T1000 (cell line): ENCODE data around the gene WDPCP.
"Not testable (repeated sequence)": the region's sequence is repeated elsewhere in the genome, so short reads cannot be mapped to it uniquely, and the experiment has no call there.

Source experiments
- DNase-seq: peaks from one replicate; lab custom pipeline; 2025; ENCODE audit warnings: mixed read lengths; lab: John Stamatoyannopoulos, UW

Gene WDPCP

DNA sequence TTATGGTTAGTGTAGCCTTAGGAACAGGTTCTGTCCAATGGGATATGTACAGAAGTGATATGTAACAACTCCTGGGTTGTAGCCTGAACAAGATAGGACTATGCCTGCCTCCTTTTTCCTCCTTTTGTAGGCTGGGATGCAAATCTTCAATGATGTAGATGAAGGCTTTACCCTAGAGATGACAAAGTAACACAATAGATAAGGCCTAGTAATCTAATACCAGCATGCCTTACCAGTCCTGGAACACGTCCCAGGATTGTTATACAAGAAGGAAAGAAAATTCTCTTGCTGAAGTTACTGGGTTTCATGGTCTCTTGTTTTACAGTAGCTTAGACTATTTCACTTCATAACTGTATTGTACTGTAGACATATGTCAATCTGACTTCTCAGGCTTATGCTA lies 345.5 kb downstream of the WDPCP start:
- DNase-seq = no peak

DNA sequence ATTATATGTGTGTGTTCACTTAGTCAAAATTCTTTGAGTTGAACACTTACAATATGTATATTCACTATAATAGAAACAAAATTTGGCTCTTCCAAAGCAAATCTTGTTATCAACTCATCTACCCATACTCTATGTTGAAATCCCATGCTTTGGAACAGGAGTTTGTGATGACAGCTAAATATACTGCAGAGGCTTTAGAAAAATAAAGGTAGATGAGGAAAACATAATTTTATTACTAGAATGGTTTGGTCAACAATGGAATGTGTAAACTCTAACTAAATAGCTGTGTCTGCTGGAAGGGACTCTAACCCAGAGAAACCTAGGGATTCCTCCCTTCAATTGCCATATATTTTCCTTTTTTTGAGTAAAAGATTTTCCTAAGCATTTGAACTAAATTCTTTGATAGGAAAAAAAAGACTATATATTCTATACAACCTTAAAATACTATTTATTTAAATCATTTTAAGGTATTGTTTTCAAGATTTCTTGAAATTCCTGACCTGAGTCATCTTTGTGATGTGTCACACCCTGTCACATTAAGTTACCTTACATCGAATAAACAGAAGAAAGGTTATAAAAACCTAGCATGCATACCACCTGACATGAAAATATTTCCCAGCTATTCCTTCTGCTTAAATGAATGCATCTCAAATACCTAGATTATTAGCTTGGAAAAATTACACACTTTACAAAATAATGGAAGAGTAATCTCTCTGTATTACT lies 362.2 kb downstream of the WDPCP start:
- no peak for DNase-seq

DNA sequence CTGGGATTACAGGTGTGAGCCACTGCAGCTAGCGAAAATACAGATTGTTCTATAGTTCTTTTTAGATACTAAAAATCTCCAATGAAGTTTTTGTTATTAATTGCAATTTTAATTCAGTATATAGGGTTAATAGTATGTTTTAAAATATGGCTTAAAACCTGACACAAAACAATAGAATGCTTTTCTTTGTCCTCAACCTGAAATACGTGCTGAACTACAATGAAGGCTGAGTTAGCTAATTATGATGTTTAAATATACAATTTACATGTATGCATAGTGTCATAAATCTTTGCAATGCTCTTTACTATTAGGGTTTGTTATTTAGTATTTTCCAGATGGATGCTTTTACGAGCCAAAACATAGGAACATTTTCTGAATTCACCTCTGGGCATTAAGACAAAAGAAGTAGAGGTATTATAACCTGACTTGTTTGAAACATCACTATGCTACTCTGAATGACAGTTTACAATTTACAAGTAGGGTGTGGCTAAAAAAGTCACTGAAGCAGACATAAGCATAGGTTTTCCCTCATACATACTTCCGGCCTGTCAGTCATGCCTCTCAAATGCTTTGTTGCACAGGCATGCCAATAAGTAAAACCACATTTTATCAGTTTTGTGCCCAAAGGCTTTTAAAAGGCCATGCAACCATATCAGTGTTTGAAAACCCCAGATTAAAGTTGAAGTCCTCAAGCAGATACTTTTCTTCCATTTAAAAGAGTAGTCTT lies 369.3 kb downstream of the WDPCP start:
- no peak for DNase-seq

DNA sequence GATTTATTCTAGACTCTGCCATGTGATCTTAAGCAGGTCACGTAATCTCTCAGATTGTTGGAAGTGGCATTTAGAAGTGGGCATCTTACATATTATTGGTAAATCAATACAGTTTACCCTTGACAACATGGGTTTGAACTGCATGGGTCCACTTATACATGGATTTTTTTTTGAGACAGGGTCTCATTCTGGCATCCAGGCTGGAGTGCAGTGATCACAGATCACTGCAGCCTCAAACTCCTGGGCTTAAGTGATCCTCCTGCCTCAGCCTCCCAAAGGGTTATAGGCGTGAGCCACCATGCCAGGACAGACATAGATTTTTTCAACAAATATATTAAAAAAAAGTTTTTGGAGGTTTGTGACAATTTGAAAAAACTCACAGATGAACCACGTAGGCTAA lies 393.0 kb downstream of the WDPCP start:
- DNase-seq = no peak

DNA sequence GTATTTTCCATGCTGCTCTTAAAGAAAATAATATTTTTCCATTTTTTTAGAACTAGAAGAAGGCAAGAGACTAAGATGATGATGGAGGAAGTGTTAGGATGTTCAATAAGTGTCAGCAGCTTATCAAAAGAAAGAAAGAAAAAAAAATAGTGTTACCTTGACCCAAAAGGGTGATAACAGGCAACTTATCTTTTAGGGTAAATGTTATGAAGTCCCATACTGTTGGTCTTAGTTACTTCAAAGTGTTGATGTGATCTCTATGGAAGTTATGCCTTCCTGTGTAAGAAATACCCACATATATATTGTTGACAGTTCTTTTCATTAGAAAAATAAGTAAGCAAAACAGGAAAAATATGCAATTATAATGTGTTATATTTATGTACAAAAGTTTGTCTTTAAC lies 394.1 kb downstream of the WDPCP start:
- DNase-seq = no peak

DNA sequence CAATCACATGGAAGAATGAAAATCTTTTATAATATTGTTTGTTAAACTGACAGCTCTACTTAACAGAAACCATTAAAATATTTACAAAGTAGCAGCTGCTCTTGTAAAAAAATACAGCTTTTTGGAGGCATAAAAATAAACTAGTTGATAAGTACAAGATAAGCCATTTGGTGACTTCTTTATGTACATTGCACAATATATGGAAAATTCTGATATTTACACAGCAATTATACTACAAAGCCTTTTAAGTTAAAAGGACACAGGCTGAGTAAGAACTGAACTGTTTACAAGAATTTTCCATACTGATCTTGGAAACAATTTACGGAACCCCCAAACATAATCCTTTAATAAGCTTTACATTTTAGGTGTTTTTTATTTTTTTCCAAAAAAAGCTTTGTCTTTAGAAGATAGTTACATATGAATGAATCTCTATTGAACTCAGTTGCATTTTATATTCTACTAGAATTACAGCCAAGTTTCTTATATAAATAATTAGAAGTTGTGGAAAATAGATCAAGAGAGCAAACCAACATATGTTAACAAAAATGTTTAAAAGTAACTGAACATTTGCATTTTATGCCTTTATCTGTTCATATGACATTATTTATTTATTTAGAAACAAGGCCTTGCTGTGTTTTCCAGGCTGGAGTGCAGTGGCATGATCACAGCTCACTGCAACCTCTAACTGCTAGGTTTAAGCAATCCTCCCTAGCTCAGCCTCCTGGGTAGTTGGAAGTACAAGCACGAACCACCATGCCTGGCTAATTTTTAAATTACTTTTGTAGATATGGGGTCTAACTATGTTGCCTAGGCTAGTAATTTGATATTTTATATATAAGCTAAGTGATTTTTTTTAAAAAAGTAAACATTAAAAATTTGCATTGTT lies 395.1 kb downstream of the WDPCP start:
- no peak for DNase-seq

DNA sequence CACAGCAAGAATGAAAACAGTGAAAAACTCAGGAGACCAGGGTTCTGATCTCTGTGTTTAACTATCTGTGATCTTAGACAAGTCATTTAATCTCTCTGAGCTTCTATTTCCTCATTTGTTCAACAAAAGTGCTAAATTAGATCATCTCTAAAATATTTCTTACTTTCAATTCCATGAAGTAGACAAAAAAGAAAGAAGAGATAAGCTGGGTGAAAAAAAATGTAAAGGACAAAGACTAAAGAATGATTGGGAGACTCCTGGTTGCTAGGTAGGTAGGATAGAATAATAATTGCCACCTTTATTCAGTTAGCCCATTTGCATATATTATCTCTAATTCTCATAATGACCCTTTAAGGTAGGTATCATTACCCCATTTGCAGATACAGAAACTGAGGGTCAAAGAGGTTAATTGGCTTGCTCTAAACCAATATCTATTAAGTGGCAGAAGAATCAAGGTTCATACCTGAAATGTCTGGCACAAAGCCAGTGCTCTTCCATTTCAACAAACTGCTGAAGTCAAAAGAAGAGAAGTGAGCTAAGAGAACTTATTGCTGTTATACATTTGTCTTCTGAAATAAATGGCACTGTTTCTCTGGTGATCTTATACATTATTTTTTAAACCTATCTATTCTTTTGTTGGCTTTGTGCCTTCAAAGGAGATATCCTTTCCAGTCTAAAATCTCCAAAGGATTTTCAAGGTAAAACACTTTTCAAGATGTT lies 395.9 kb downstream of the WDPCP start:
- DNase-seq = no peak

DNA sequence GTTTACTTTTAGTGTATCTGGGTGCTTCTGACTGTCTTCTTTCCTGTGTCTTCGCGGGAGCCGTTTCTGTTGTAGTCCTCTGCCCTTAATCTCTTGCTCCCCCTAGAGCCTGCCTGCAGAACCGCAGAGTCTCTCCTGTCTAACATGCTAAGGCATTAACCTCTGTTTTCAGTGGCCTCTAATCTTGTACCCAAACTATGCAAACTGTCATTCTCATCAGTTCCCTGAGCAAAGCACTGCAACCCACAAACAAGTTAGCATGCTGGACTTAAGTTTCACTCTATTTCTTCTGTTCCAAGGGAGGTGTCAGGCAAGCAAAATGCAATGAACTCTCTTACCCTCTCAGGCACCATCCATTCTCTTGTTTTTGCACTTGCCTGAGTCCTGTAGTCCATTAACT lies 399.3 kb downstream of the WDPCP start:
- DNase-seq = no peak

DNA sequence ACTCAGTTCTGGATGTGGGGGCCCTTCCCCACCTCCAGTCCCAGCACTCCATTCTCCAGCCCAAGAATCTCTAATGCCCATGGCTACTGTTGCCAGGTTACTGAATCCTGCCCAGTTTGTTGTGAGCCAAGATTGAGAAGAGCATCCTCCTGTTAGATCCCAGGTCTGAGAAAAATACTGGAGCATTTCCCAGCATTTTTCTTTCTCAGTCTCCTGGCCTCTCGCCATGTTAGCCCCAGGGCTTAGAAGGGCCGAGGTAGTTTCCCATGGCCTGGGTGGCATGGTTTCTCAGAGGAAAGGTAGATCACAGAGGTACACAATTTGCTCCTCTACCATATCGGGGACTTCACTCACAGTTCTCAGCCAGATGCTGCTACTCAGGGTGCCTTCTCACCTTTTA lies 401.9 kb downstream of the WDPCP start:
- DNase-seq = no peak

DNA sequence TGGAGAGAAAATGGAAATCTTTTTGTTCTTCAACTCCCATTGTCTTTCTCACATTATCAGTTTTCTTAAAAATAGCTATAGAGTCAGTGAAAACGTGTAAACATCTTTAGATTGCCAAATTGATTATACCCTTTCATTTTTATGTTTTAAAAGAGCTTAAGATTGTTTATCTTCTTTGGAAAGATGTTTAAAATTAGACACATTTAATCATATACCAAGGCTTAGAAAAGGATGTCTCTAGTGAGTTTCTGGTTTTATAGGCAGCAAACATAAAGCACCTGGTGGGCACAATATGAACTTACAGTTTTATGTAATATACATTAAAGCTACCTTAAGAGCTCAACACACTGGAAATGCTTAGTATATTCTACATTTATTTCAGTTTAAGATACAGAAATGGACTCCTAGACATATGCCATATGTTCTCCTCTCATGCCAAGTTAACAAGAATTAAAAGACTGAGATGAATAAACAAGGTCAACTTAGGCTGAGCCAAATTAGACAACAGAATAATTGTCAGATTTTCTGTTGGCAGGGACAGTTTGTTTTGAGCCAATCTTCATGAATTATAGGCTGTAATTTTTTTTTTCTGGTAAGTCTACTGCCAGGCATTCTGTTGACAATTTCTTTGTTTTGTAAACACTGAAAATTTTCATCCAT lies 425.0 kb downstream of the WDPCP start:
- DNase-seq = no peak

DNA sequence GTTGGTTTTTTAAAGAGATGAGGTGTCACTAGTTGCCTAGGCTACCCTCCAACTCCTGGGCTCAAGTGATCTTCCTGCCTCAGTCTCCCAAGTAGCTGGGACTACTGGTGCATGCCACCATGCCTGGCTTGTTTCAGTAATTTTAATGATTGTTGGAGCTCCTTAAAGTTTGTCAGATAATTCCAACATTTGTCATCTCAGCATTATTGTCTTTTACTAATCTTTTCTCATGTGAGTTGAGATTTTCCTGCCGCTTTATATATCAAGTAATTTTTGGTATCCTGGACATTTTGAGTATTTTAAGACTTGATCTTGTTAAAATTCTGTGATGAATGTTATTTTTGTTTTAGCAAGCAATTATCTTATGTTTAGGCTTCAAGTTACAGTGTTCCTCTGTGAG lies 429.0 kb downstream of the WDPCP start:
- DNase-seq = no peak

DNA sequence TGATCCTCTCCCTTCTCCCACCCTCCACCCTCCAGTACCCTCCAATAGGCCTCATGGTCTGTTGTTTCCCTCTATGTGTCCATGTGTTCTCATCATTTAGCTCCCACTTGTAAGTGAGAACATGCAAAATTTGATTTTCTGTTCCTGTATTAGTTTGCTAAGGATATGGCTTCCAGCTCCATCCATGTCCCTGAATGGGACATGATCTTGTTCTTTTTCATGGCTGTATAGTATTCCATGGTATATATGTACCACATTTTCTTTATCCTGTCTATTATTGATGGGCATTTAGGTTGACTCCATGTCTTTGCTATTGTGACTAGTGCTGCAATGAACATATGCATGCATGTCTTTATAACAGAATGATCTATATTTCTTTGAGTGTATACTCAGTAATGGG lies 451.6 kb downstream of the WDPCP start:
- DNase-seq = not testable (repeated sequence)

DNA sequence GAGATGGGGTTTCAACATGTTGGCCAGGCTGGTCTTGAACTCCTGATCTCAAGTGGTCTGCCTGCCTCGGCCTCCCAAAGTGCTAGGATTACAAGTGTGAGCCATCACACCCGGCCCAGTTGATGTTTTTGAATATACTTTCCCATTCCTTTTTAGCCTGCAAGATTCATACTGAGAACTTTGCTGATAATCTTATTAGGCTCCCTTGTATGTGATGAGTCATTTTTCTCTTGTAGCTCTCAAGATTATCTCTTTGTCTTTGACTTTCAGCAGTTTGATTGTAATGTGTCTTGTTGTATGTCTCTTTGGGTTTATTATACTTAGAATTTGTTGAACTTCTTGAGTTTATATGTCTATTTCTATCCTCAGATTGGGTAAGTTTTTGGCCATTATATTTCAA lies 456.3 kb downstream of the WDPCP start:
- no peak for DNase-seq

DNA sequence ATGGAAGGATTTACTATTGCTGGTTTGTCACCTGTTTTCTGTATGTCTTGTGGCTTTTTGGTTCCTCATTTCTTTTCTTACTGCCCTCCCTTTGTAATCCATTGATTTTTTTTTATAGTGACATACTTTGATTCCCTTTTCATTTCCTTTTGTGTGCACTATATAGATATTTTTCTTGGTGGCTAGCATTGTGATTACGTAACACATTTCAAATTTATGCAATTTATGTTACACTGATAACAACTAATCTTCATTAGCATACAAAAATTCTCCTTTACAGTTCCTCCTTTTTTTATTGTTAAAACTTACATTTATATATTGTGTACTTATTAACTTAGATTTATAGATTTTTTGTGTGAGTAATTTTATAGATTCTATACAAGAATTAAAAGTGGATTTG lies 457.1 kb downstream of the WDPCP start:
- no peak for DNase-seq

DNA sequence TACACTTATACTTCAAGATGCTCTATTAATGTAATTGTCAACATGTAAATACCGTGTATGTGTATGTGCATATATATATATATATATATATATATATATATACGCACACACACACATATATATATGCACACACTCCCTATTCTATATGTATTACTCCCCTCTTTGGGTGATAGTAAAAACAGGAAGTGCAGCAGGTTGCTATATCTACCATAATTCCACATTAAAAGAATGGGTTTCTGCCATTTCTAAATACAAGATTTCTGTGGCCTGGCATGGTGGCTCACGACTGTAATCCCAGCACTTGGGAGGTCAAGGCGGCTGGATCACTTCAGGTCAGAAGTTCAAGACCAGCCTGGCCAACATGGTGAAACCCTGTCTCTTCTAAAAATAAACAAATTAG lies 460.7 kb downstream of the WDPCP start:
- DNase-seq = no peak

DNA sequence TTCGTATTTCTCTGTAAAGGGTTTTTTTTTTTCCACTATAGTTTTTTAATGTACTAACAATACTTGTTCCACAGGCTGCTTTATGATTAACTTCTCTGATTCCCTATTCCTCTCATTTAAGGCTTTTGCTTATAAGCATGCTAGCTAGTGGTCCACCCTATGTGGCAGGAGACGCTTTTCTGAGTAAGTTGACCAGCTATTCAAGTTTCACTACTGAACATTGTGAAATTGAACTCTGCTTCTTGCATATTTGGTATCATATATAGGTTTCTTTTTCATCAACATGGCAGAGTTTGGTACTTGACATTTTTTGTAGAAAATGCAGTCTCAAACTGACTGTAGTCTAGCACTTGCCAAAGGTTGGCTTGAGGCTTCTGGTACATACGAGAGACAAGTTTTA lies 463.4 kb downstream of the WDPCP start:
- no peak for DNase-seq

DNA sequence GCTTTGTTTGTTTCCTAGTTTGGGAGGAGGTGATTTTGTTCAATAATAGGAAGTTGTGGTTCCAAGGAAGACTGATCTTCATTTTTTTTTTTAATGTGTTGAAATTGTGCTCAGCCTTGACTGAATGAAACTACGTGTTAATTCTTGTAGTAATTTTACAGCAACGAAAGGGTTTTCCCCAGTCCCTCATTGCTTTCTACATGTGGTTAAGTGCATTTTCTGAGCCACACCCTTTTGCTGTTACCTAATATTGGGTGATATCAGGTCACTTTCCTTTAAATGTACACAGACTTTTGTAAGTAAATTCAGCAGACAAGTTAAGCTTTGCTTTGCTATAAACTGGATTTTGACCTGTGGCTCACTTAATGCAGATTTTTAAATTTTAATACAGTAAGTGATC lies 464.1 kb downstream of the WDPCP start:
- no peak for DNase-seq

DNA sequence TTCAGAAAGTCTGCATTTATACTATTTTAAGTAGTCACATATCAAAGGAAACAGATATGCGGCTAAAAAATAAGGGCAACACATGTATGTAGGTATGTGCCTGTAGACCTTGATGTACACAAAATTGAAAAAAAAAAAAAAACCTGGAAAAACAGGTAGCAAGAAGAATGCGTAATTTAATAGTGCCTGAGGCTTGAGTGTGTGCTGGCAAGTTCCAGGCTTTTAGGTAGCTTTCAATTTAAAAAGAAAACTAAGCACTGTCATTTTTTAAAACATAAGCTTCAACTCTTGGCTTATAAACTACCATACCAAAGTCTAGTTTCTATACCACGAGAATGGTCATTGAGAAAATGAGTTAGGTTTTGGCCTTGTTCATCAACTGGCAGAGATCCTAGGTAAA lies 465.4 kb downstream of the WDPCP start:
- DNase-seq = no peak

DNA sequence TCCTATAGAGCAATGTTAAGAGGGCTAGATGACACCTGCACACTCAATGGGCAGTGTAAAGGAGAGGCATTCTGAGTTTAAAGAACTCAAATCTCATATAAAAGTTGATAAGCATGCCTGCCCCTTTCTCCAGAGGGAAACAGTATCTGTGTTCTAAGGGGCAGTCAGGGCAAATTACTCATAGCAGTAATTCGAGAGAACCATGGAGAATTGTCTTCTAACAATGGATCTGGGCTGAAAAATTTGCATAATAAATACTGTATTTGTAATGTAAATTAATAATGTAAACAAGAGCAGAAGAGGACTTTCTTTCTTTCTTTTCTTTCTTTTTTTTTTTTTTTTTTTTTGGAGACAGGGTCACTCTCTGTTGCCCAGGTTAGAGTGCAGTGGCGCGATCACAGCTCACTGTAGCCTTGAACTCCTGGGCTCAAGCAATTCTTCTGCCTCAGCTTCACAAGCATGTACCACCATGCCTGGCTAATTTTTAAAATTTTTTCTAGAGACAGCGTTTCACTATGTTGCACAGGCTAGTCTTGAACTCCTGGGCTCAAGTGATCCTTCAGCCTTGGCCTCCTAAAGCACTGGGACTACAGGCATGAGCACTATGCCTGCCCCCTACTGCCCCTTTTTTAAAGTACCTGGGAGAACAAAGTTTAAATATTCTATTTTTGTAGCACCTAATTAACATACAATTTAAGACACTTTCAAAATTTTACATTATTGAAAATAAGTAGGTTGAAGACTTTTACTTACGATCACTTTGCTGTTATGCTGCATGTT lies 467.0 kb downstream of the WDPCP start:
- no peak for DNase-seq

DNA sequence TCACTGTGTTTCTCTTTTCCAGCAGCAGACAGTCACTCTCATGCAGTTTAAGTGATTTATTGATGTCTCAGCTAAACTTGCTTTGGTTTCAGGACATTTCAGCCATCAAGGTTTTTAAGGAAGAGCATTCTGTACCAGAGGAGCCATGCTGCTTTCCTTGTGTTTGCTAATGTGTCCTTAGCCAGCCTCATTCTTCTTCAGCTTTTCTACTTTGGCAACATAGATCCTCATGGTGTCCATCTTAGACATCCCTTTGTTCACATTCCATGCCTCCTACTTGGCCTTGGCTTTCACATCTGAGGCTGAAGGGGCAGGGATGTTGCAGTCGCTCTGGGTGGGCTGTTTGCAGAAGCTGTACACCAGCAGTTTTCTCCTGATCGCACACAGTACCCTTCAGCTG lies 469.5 kb downstream of the WDPCP start:
- DNase-seq = no peak

DNA sequence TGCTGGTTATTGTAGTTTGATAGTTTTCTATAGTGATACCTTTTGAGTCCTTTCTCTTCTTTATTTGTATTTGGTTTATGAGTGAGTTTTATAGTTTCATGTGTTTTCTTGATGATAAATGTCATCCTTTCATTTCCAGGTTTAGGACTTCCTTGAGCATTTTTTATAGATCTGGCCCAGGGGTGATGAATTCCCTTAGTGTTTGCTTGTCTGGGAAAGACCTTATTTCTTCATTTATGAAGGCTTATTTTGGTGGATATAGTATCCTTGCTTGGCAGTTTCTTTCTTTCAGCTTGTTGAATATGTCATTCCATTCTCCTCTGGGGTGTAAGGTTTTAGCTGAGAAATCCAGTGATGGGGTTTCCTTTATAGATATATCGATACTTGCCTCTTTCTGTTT lies 483.8 kb downstream of the WDPCP start:
- no peak for DNase-seq
